Heart left ventricle (tissue), 13 donors: ENCODE results near the gene SKI.

ENCODE experiments used
- POLR2A ChIP-seq, 2 donors: fragments of 450-650 bp; IDR thresholded peaks; one replicate each; pipeline ENCODE4 v1.6.1; 2017; ENCODE audit warnings: antibody characterized with exemption in 2 of 2, mild to moderate bottlenecking in 2 of 2, moderate library complexity in 2 of 2
- TF ChIP-seq, protein P1 (sequence below), 12 donors: fragments of 200-600 bp; sonication (generic) in 4 of 12; IDR thresholded peaks; one replicate each; pipeline versions ENCODE4 v1.5.0 to v1.8.0; 2018 to 2022; ENCODE audit warnings: antibody characterized with exemption in 12 of 12, mild to moderate bottlenecking in 5 of 12
- donor health status: ischemic (EF 13 %, LVEDD 7.1; RV severe dilation, severe dysfunction).
- donor health status: DM: no; HTN: yes; CAD: no.
- donor health status: DM: no; HTN: no; CAD: no.
- donor health status: ischemic (EF 25% LVEDD 6.9; RV normal size, moderate dysfunction).
- donor health status: ischemic (EF 25% LVEDD 5.7; RV mildly dilated, moderate dysfunction).
- donor health status: ischemic (EF 35%, LVEDD 5.7; RV mildly dilated, moderate dysfunction).
- donor health status: nonischemic (EF 11% LVEDD 7.7; RV severe dilation, severe dysfunction).
- donor health status: DM: yes; HTN: yes; CAD: no.
- donor health status: PGD.
- donor health status: ischemic (EF 29% LVEDD 5.4; RV normal size, mild dysfunction).
- donor health status: nonischemic (EF 23%, LVEDD 6.1; RV moderate dilation, normal function).

DNA sequence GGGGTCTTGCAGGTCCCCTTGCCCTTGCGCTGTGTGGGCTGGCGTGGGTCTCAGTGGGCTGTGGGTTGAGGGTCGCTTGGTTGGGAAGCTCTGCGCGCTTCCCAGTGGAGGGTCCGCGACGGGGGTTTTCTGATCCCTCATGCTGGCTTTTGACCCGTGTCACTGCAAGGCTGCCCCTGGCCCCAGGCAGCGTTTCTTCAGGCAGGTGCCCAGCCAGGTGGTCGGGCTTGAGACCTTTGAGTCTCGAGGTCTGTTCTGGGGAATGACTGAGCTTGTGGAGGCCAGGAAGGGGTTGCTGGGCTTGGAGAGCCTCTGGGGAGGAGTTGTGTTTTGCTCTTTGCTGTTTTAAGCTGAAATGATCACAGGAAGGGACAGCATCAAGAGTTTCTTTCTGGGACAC, 5.3 kb downstream of the SKI start:
- TF ChIP-seq, protein P1, sequence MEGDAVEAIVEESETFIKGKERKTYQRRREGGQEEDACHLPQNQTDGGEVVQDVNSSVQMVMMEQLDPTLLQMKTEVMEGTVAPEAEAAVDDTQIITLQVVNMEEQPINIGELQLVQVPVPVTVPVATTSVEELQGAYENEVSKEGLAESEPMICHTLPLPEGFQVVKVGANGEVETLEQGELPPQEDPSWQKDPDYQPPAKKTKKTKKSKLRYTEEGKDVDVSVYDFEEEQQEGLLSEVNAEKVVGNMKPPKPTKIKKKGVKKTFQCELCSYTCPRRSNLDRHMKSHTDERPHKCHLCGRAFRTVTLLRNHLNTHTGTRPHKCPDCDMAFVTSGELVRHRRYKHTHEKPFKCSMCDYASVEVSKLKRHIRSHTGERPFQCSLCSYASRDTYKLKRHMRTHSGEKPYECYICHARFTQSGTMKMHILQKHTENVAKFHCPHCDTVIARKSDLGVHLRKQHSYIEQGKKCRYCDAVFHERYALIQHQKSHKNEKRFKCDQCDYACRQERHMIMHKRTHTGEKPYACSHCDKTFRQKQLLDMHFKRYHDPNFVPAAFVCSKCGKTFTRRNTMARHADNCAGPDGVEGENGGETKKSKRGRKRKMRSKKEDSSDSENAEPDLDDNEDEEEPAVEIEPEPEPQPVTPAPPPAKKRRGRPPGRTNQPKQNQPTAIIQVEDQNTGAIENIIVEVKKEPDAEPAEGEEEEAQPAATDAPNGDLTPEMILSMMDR (IDR thresholded peaks at IDR 0.05): no peak
- no peak for TF ChIP-seq POLR2A (IDR thresholded peaks at IDR 0.05)
